Endothelial cell of hepatic sinusoid (primary cell): Measurements from ENCODE around the gene CKS1B.

Source experiments
- in situ Hi-C: cut with HindIII; loops from 2 replicates; pipeline ENCODE4 v1.10.0; 2017; ENCODE audit warnings: low sequenced_read_pairs

CKS1B gene

GRCh38 chr1:155011437-155012025 is 37.0 kb downstream of the CKS1B start:
- in situ Hi-C loops = loop anchor here (5.0 to 10.0 kb wide), 3 partner anchors 54 to 137 kb away; partner anchors contain the start of genes KCNN3 and PBXIP1

- in situ Hi-C loops = loop anchor here (5.0 to 10.0 kb wide), 3 partner anchors 55 to 137 kb away; partner anchors contain the start of genes KCNN3 and PBXIP1
Measured at GRCh38 chr1:155012026-155012546, 37.6 kb downstream of the CKS1B start.

- in situ Hi-C loops = loop anchor here (5.0 to 10.0 kb wide), 3 partner anchors 56 to 138 kb away; partner anchors contain the start of genes KCNN3 and PBXIP1
Measured at GRCh38 chr1:155012776-155013602, 38.5 kb downstream of the CKS1B start.

- in situ Hi-C loops = loop anchor here (5.0 to 10.0 kb wide), 3 partner anchors 56 to 139 kb away; partner anchors contain the start of genes KCNN3 and PBXIP1
Measured at GRCh38 chr1:155013632-155014031, 39.2 kb downstream of the CKS1B start.

GRCh38 chr1:155014709-155015508 is 40.4 kb downstream of the CKS1B start:
- in situ Hi-C loops = loop anchor here (5.0 to 10.0 kb wide), 3 partner anchors 58 to 140 kb away; partner anchors contain the start of genes KCNN3 and PBXIP1

- in situ Hi-C loops = loop anchor here (10.0 kb wide), 2 partner anchors 101 to 141 kb away; partner anchors contain the start of gene KCNN3
Measured at GRCh38 chr1:155015527-155016230, 41.2 kb downstream of the CKS1B start.

- in situ Hi-C loops = loop anchor here (10.0 kb wide), 2 partner anchors 102 to 142 kb away; partner anchors contain the start of gene KCNN3
Measured at GRCh38 chr1:155016231-155016831, 41.9 kb downstream of the CKS1B start.

- in situ Hi-C loops = loop anchor here (10.0 kb wide), 2 partner anchors 102 to 142 kb away; partner anchors contain the start of gene KCNN3
Measured at GRCh38 chr1:155017041-155017945, 42.8 kb downstream of the CKS1B start.

GRCh38 chr1:155017946-155018316 is 43.5 kb downstream of the CKS1B start:
- in situ Hi-C loops = loop anchor here (10.0 kb wide), 2 partner anchors 103 to 143 kb away; partner anchors contain the start of gene KCNN3

- in situ Hi-C loops = loop anchor here (10.0 kb wide), 2 partner anchors 104 to 144 kb away; partner anchors contain the start of gene KCNN3
Measured at GRCh38 chr1:155018617-155019348, 44.3 kb downstream of the CKS1B start.

GRCh38 chr1:155019377-155020245 is 45.1 kb downstream of the CKS1B start:
- in situ Hi-C loops = loop anchor here (5.0 to 10.0 kb wide), 3 partner anchors 43 to 145 kb away; partner anchors contain the start of genes EFNA4 and KCNN3

- in situ Hi-C loops = loop anchor here (5.0 kb wide), 1 partner anchor 40 kb away; the partner anchor contains the start of gene EFNA4
Measured at GRCh38 chr1:155022136-155022926, 47.9 kb downstream of the CKS1B start.

- in situ Hi-C loops = loop anchor here (5.0 kb wide), 1 partner anchor 39 kb away; the partner anchor contains the start of gene EFNA4
Measured at GRCh38 chr1:155022927-155023236, 48.4 kb downstream of the CKS1B start.

- in situ Hi-C loops = loop anchor here (5.0 kb wide), 1 partner anchor 39 kb away; the partner anchor contains the start of gene EFNA4
Measured at GRCh38 chr1:155023627-155024026, 49.1 kb downstream of the CKS1B start.

GRCh38 chr1:155024315-155024714 is 49.8 kb downstream of the CKS1B start:
- in situ Hi-C loops = loop anchor here (5.0 kb wide), 1 partner anchor 38 kb away; the partner anchor contains the start of gene EFNA4

GRCh38 chr1:155026154-155026553 is 51.7 kb downstream of the CKS1B start:
- in situ Hi-C loops = no loop called here
